ENCODE data around the gene MLLT1. TPM values are rescaled to one million over a fixed set of nuclear protein-coding genes. Genes with fewer than 3 reads are reported as not detected.

MLLT1 gene
- total and polyA plus RNA-seq, 10 of the 15 experiments (the other 5 are each of a cell fraction or from before 2014, with no cell fraction given) = 0.16 to 61.1 (median 8.5) TPM

- no peak for TF ChIP-seq CTCF (IDR thresholded peaks at IDR 0.05 in 2 of 3, conservative IDR thresholded peaks at IDR 0.05 in 1 of 3; ENCODE audit: control insufficient read depth in 2 of 3, extremely low read depth in 1 of 3, insufficient read depth in 1 of 3, low read depth in 3 of 3, low read length in 3 of 3)
- TF ChIP-seq ZSCAN29 (IDR thresholded peaks at IDR 0.05) = no peak
- no peak for TF ChIP-seq PAX8 (IDR thresholded peaks at IDR 0.05)
- no peak for TF ChIP-seq SMARCA5 (IDR thresholded peaks at IDR 0.05)
- TF ChIP-seq GATAD2B (conservative IDR thresholded peaks at IDR 0.05; ENCODE audit: low read depth) = no peak
These were observed 1.7 kb downstream of the MLLT1 start (continued) for GRCh38 chr19:6278051-6278450.

GRCh38 chr19:6276447-6276846 is 3.3 kb downstream of the MLLT1 start:
- Histone ChIP-seq H2AFZ (ENCODE audit: control insufficient read depth, low read depth, low read length) (no peak overlapping the region), H3K27ac (ENCODE audit: control insufficient read depth, insufficient read depth) (no peak overlapping the region), H3K4me2 (ENCODE audit: control insufficient read depth, insufficient read depth) (peak overlapping the region; percentile 90), H3K79me2 (ENCODE audit: control insufficient read depth, insufficient read depth, low read length) (peaks cover 57% of the 10 kb centered on the region), H3K4me3 (0 out of 2 replicates have a peak overlapping the region, but pooled peaks have one; percentile 8), H4K20me1 (ENCODE audit: control insufficient read depth, insufficient read depth) (no peaks in the 10 kb centered on the region; the same call in 1 of the 2 replicates), H3K27me3 (replicated peaks in 1 of 2; ENCODE audit: control insufficient read depth in 2 of 2, insufficient read depth in 2 of 2, low read length in 1 of 2) (no peaks in the 10 kb centered on the region), H3K36me3 (ENCODE audit: control insufficient read depth in 2 of 2, insufficient read depth in 2 of 2, low read length in 1 of 2) (no peaks in the 10 kb centered on the region), H3K9me3 (replicated peaks; ENCODE audit: control insufficient read depth, insufficient read depth, low read length) (no peaks in the 10 kb centered on the region), H3K9ac (ENCODE audit: control insufficient read depth, insufficient read depth, low read length) (no peak overlapping the region), H3K4me1 (ENCODE audit: control insufficient read depth, insufficient read depth, low read length) (peaks cover 9% of the 10 kb centered on the region; the same call in 1 of the 2 replicates)
- in situ Hi-C loops (cut with MboI) (no loop called here), intact Hi-C loops (cut with micrococcal nuclease; ENCODE audit: unreplicated experiment) (no loop called here)
- ATAC-seq (no peak), FAIRE-seq (no peak), DNase-seq (ENCODE audit: low read depth, low spot score) (no peak)
- ChIA-PET SMC1A (ENCODE audit: uncharacterized antibody, unreplicated experiment) (no interaction called here), RAD21 (ENCODE audit: unreplicated experiment) (interaction anchor here (0.8 kb wide), 1 partner anchor 58 kb away, joined by 3 read pairs; no protein-coding TSS in a partner anchor), POLR2A (interaction anchor here (0.5 kb wide), 1 partner anchor 82 kb away, joined by 4 read pairs; no protein-coding TSS in a partner anchor), CTCF (interaction anchor here (1.4 to 1.8 kb wide), 2 partner anchors 18 to 58 kb away, joined by 4 to 8 read pairs; no protein-coding TSS in a partner anchor)
- TSS peak; percentile 43 for BruUV-seq (replicated peaks)
- 95% methylated on average over 12 of the region's 12 CpGs for WGBS (ENCODE audit: insufficient coverage, insufficient replicate concordance, low lambda C conversion rate, missing lambda C conversion rate)
- TF ChIP-seq ZBED1 (IDR thresholded peaks at IDR 0.05; ENCODE audit: borderline replicate concordance) (no peak), ZNF687 (IDR thresholded peaks at IDR 0.05) (no peak), MEF2B (IDR thresholded peaks at IDR 0.05; ENCODE audit: partially characterized antibody, poor library complexity, severe bottlenecking) (no peak), GATAD2B (conservative IDR thresholded peaks at IDR 0.05; ENCODE audit: low read depth) (no peak), HDAC2 (IDR thresholded peaks at IDR 0.05) (no peak), ZBTB11 (CRISPR knock-in tag; IDR thresholded peaks at IDR 0.05) (no peak), HDAC6 (IDR thresholded peaks at IDR 0.05; ENCODE audit: unreplicated experiment) (no peak), IRF5 (IDR thresholded peaks at IDR 0.05; ENCODE audit: borderline replicate concordance) (no peak)
